Measurements from ENCODE around the gene RASGRP4. TPM values are rescaled to one million over a fixed set of nuclear protein-coding genes. Genes with fewer than 3 reads are reported as not detected.

RASGRP4 gene
- total RNA-seq, 2 experiments from 2014 or later = 1.0 to 1.3 TPM

DNA sequence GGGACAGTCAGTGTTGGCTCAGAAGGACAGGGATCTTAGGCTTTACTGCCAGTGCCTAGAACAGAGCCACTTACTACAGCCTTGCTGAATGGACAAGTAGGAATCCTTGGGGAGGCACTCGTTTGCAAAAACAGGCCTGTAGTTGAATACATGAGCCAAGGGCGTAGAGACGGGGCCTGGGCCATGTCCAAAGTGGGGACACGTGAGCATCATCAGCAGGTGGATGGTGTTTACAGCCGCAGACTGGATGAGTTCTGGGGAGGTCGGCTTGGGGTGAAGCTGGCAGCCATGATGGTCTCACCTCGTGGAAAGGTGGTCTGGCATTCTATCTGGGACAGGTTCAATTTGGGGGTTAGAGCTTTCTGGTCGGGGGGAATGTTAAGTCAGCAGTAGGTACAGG is 25.0 kb upstream of the RASGRP4 start:
- POLR2A ChIA-PET = no interaction called here
- CTCF ChIA-PET = no interaction called here

DNA sequence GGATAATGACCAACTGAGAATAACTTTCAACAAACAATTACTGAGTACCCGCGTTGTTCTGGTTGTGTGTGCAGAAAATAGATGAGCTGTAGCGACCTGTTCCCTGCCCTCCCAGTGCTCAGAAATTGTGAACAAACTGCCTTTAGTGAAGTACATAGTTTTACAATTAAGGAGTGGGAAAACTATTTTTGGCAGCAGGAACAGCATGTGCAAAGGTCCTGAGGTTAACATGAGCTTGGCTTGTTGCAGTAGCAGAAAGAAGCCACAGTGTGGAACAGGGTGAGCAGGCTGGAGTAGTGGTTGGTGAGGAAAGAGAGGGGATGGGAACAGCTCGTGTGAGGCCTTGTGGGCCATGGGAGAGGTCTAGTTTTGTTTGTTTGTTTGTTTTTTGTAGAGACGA is 23.5 kb upstream of the RASGRP4 start:
- ChIA-PET POLR2A (no interaction called here), CTCF (no interaction called here)

- CTCF ChIA-PET = no interaction called here
- POLR2A ChIA-PET = no interaction called here
Measured at GRCh38 chr19:38448225-38448624, 22.2 kb upstream of the RASGRP4 start.

DNA sequence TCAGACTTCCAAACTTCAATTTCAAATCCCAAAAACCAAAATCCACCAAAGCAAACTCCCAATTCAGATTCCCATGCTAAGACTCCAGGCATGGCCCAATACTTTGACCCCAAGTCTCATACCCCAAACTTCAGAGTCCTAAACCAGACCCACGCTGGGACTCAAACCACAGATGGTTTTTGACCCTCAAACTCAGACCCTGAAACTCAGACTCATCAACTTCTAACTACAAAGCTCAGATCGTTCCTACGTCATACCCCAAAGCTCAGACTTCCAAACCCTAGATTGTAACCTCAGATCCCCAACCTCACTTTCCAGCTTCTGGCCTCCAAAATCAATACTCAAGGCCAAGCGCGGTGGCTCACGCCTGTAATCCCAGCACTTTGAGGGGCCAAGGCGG is 19.3 kb upstream of the RASGRP4 start:
- CTCF ChIA-PET = no interaction called here
- POLR2A ChIA-PET = no interaction called here

DNA sequence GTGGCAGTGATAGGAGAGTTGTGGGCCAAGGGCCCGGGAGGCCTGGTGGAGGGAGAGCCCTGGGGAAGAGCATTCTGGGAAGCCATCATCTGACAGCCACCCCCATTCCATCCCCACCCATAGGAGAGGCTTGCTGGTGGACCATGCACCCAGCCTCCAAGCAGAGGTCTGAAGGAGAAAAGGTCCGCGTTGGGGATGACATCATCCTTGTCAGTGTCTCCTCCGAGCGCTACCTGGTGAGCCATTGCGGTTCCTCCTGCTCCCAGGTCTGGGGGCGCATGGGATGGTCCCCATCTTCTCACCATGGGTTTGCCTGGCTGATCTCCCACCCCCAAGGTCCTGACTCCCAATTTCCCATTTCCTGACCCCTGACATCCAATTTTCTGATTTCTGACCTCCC is 18.0 kb upstream of the RASGRP4 start:
- ChIA-PET CTCF (no interaction called here), POLR2A (no interaction called here)

- CTCF ChIA-PET = no interaction called here
Measured at GRCh38 chr19:38443458-38443999, 17.5 kb upstream of the RASGRP4 start.

DNA sequence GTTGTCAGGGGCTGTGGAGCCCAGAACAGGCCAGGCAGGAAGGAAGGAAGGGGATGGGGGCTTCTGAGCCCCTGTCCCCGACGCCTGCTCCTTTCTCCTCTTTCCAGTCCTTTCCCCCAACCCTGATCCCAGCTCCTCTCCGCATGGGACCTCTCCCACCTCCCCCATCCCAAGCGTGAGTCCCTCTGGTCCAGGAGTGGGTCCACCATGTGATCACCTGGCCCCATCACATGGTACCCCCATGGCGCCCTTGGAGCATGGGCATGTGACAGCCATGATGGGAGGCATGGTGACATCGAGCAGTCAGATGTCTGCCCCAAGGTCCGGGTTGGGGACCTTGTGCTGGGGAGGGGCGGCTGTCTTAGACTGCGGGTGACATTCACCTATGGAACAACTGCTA is 16.7 kb upstream of the RASGRP4 start:
- CTCF ChIA-PET = no interaction called here
- POLR2A ChIA-PET = no interaction called here

More at GRCh38 chr19:38443458-38443999, 17.5 kb upstream of the RASGRP4 start:
- POLR2A ChIA-PET = no interaction called here

DNA sequence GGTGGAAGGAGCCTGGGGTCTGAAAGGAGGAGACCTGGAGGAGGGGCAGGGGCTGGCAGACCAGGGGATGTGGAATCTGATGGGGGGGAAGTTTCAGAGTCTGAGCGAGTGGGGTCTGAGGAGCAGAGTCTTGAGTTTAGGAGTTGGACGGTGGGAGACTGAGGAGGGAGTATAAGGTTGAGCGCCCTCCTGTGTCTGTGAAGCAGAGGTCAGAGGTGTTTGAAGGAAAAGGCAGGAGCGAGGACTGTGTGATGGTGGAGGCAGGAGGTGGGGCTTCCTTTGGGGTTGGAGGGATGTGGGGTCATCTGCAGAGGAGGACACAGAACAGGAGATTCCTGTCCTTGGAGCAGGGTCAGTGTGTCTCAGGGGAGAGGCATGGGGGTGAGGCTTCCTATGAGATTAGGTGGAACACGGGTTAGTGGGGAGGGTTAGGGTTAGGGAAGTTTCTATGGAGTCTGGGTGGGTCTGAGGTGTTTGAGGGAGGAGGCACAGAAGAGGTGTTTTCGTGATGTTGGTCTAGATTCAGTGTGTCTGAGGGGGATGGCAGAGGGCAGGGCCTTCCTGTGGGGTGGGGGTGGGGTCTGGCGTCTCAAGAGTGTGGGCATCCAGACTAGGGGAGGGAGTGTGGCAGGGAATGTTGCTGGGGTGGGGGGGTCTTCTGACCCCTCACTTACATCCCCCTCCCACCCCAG is 15.8 kb upstream of the RASGRP4 start:
- POLR2A ChIA-PET = no interaction called here
- CTCF ChIA-PET = no interaction called here

DNA sequence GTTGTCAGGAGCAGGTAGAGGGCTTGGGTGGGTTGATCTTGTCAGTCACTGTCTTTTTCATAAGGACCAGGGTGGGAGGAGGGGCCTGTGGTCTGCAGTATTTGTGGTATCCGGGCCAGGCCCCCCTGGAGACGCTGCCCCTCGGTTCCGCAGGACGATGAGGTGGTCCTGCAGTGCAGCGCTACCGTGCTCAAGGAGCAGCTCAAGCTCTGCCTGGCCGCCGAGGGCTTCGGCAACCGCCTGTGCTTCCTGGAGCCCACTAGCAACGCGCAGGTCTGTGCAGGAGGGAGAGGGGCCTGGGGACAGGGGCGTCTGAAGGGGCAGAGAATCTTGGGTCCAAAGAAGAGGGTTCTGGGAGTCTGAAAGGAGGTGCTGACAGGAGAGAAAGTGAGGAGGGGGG is 14.6 kb upstream of the RASGRP4 start:
- POLR2A ChIA-PET = no interaction called here
- CTCF ChIA-PET = interaction anchor here (0.6 to 0.7 kb wide), 2 partner anchors 47 to 206 kb away, joined by 3 read pairs; no protein-coding TSS in a partner anchor

DNA sequence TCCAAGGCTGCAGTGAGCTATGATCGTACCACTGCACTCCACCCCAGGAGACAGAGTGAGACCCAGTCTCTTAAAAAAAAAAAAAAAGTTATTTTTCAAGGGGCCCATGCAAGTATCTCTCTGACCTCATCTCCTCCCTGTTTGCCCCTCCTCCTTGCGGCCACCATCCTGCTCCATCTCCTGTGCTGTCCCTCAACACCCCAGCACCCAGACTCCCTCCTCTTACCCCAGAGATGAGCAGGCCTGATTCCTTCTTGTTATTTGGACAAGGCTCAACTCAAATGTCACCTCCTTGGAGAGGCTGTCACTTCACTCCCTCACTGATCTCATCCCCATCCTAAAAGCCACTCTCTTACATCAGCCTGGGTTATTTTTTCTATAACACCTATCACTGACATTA is 11.9 kb upstream of the RASGRP4 start:
- ChIA-PET CTCF (interaction anchor here (0.8 kb wide), 1 partner anchor 12 kb away, joined by 3 read pairs; the partner anchor contains the start of gene RASGRP4), POLR2A (no interaction called here)

GRCh38 chr19:38437295-38437694 is 11.3 kb upstream of the RASGRP4 start:
- ChIA-PET POLR2A (no interaction called here), CTCF (no interaction called here)

GRCh38 chr19:38434549-38435051 is 8.6 kb upstream of the RASGRP4 start:
- ChIA-PET POLR2A (no interaction called here), CTCF (interaction anchor here (0.6 kb wide), 2 partner anchors 14 to 233 kb away, joined by 4 read pairs; no protein-coding TSS in a partner anchor)

DNA sequence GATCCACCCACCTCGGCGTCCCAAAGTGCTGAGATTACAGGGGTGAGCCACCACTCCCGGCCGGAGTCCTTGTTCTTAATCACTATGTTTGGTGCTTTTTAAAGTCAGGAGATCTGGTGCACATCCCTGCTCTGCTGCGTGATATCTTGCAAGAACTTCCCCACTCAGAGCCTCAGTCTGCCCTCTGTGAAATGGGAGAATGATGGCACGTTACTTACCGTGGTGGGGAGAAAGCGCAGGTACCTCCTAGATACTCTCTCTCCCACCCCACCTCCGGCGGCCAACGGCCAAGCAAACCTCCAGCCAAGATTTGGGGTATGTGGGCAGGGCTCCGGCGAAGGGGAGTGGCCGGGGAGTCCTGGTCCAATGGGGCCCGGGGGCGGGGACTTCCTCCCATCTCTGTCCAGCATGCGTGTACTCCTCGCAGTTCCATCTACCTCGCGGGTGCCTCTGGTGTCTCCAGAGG is 7.3 kb upstream of the RASGRP4 start, which contains the start of gene RYR1:
Gene RYR1 (plus strand): TSS at position 424 of the 466 bp plus-strand sequence. CDS start 139 bp downstream, outside the sequence.
- ChIA-PET CTCF (no interaction called here), POLR2A (no interaction called here)

DNA sequence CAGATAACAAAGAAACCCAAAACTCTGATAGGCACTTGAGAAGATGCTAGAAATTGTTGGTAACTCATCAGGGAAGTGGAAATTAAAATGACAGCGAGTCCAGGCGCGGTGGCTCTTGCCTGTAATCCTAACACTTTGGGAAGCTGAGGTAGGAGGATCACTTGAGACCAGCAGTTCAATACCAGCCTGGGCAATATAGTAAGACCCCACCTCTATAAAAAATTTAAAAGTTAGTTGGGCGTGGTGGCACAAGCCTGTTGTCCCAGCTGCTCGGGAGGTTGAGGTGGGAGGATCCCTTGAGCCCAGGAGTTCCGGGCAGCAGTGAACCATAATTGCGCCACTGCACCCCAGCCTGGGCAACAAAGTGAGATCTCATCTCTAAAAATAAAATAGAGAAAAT is 4.9 kb upstream of the RASGRP4 start:
- POLR2A ChIA-PET = no interaction called here
- CTCF ChIA-PET = no interaction called here

GRCh38 chr19:38429811-38430156 is 3.8 kb upstream of the RASGRP4 start:
- ChIA-PET POLR2A (no interaction called here), CTCF (no interaction called here)

DNA sequence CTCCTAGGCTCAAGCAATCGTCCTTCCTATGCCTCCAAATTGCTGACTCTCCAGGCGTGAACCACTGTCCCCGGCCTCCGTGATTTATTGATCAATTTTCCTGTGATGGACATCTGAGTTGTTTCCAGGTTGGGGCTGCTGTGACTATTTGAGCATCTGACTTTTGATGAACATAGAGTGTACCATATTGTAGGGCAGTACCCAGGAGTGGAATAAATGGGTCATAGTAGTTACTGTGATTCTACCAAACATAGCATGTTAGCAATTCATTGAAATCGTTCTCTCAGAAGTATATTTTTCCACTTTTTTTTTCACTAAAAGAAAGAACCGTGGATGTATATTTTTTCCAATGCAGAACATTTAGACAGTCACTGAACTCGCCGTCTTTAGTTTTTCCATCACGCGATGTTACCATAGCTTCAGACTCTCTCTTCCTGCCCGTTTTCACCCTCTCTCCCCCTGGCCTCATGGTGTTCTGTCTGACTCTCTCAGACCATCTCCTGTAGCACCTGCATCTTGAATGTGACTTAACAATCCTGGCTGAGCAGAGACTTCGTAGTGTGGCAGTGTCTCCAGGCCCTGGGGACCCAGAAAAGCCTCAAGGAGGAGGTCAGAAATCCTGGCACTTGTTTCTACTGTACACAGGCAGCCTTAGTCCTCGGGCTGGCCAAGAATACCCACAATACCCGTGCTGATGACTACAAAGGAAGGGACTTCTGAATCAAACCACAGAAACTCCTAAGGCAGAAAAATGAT is 3.2 kb upstream of the RASGRP4 start:
- POLR2A ChIA-PET = no interaction called here

GRCh38 chr19:38427035-38427677 is 1.1 kb upstream of the RASGRP4 start:
- POLR2A ChIA-PET = interaction anchor here (0.7 kb wide), 1 partner anchor 78 kb away, joined by 3 read pairs; no protein-coding TSS in a partner anchor
- CTCF ChIA-PET = interaction anchor here (0.7 to 1.1 kb wide), 2 partner anchors 24 to 969 kb away, joined by 3 read pairs; partner anchors contain the start of gene FAM98C

More for the DNA sequence above, 3.2 kb upstream of the RASGRP4 start:
- CTCF ChIA-PET = interaction anchor here (1.1 kb wide), 1 partner anchor 26 kb away, joined by 7 read pairs; the partner anchor contains the start of gene FAM98C

DNA sequence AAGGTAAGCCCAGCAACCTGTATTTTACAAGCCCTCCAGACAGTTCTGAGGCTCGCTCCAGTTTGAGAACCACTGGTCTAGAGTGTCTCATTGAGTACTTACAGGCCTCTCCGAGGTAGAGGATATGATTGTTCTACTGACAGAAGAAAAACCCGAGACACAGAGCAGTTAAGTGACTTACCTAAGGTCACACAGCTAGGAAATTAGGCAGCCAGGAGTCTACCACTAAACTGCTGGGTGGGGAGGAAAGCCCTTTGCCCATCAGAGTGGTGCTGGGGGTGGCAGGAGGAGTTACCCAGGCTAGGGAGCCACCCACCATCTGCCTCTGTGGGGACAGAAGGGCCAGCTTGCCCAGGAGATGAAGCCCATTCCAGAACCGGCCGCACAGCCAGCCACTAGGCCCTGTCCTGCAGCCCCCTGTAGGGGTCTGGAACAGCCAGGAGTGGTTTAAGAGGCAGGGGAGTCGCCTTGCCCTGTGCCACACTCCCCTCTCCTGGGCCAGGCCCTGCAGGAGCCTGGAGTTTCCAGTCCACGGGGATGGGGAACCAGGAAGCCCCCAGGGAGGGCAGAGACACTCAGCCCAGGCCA is 703 bp downstream of the RASGRP4 start:
- ChIA-PET POLR2A (interaction anchor here (0.6 to 1.6 kb wide), 2 partner anchors 22 to 254 kb away, joined by 3 read pairs; partner anchors contain the start of gene FAM98C), CTCF (interaction anchor here (0.6 to 1.0 kb wide), 2 partner anchors 22 to 88 kb away, joined by 3 to 8 read pairs; partner anchors contain the start of gene FAM98C)

- CTCF ChIA-PET = interaction anchor here (0.6 kb wide), 1 partner anchor 26 kb away, joined by 3 read pairs; no protein-coding TSS in a partner anchor
- POLR2A ChIA-PET = no interaction called here
Measured at GRCh38 chr19:38424272-38424671, 1.7 kb downstream of the RASGRP4 start.
